ENCODE measurements around the gene RAC2. TPM values are rescaled to one million over a fixed set of nuclear protein-coding genes. Genes with fewer than 3 reads are reported as not detected.

The RAC2 gene
- total and polyA plus RNA-seq, 2 of the 8 experiments (the other 6 are each of a cell fraction or from before 2014, with no cell fraction given) = 2.3 to 4.3 TPM

GRCh38 chr22:37177755-37178154, 66.3 kb downstream of the RAC2 start (continued):
- no peak for TF ChIP-seq EZH2 (IDR thresholded peaks at IDR 0.05; ENCODE audit: low read depth, low read length, severe bottlenecking)
- no peak for TF ChIP-seq TBP (IDR thresholded peaks at IDR 0.05; ENCODE audit: low read depth, low read length)
- no peak for TF ChIP-seq CHD2 (IDR thresholded peaks at IDR 0.05; ENCODE audit: low read length)
- no peak for TF ChIP-seq BRCA1 (IDR thresholded peaks at IDR 0.05; ENCODE audit: low read depth, low read length)
- TF ChIP-seq, protein P1, sequence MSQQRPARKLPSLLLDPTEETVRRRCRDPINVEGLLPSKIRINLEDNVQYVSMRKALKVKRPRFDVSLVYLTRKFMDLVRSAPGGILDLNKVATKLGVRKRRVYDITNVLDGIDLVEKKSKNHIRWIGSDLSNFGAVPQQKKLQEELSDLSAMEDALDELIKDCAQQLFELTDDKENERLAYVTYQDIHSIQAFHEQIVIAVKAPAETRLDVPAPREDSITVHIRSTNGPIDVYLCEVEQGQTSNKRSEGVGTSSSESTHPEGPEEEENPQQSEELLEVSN (IDR thresholded peaks at IDR 0.05) = no peak
- TF ChIP-seq RNF2 (IDR thresholded peaks at IDR 0.05; ENCODE audit: borderline replicate concordance, low read depth, low read length, missing control alignments, poor library complexity, severe bottlenecking) = no peak
